GM21576 (cell line): ENCODE results near the gene ACLY.

Experiments
- ATAC-seq: cut with Tn5 transposase; IDR thresholded peaks from one replicate; pipeline ENCODE4 v1.9.1; 2021; ENCODE audit warnings: mild to moderate bottlenecking, moderate library complexity; ENCODE audit not compliant: unreplicated experiment

ACLY gene

DNA sequence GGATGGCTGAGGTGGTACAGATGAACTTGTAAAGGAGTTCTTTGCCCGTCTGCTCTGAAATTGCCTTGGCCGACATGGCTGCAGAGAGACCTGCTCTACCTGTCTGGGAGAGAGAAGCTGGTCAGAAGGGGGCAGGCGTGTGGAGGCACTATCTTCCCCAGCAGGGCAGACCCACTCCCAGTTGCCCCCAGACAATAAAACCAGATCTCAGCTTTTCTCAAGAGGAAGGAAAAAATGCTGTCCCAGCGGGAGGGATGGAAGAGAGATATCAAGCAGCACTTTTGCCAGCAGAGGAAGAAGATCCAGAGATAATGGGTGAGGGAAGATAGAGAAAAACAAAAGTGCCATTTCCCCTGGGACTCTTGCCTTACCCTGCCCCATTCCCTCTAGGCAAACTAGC, 5.0 kb downstream of the ACLY start:
- ATAC-seq, result no peak

- ATAC-seq, result no peak
Observed at GRCh38 chr17:41912925-41913324, 5.8 kb downstream of the ACLY start.

DNA sequence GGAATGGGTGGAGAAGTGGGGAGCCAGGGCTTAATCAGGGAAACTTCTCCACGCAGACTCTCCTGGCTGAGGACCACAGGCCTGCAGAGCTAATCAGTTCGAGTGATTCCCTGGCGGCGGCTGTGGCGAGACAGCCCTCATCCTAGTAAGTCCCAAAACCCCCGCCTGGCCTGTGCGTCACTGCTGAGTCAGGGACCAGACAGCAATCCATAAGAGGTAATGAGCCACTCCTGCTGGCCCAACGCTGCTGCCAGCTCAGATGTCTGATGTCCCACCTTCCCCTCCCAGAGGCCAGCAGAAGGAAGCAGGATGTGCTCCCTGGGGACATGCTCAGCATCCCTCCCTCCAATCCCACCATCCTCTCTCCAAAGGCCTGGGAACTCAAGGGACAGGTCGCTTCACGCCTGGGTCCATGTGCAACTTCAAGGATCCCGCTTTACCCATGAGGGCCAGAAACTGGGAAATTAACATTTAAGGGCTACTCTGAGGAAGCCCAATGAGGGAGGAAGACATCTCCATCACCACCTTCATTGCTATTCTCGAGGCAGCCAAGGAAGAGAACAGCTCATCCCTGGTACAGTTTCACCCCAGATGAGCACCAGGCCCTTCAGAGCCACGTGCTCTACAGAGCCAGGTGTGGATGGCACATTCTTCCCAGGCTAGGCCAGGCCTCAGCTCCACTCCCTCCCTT, 7.9 kb downstream of the ACLY start:
- ATAC-seq, result no peak

DNA sequence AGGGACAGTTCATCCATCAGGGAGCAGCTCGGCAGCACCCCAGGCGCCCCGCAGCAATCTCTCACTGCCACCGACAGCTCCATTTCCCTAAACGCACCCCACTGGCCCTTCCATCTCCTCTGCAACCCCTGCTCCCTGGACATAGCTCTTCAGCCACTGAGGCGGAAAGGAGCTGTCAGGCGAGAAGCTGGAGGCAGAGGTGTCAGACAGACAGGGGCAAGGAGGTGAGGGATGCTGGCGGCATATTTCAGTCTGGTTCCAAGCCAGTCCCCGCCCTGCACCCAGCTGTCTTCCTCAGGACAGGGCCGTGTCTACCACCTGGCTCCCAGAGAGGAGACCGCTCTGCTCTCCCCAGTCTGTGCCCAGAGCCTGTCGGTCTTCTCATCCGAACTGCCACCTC, 9.7 kb downstream of the ACLY start:
- ATAC-seq, result no peak

- ATAC-seq, result no peak
Observed at GRCh38 chr17:41907633-41908539, 10.9 kb downstream of the ACLY start.

GRCh38 chr17:41907185-41907556, 11.6 kb downstream of the ACLY start:
- ATAC-seq, result no peak

GRCh38 chr17:41906465-41907184, 12.1 kb downstream of the ACLY start:
- ATAC-seq, result no peak

GRCh38 chr17:41905172-41905571, 13.6 kb downstream of the ACLY start:
- ATAC-seq, result no peak

DNA sequence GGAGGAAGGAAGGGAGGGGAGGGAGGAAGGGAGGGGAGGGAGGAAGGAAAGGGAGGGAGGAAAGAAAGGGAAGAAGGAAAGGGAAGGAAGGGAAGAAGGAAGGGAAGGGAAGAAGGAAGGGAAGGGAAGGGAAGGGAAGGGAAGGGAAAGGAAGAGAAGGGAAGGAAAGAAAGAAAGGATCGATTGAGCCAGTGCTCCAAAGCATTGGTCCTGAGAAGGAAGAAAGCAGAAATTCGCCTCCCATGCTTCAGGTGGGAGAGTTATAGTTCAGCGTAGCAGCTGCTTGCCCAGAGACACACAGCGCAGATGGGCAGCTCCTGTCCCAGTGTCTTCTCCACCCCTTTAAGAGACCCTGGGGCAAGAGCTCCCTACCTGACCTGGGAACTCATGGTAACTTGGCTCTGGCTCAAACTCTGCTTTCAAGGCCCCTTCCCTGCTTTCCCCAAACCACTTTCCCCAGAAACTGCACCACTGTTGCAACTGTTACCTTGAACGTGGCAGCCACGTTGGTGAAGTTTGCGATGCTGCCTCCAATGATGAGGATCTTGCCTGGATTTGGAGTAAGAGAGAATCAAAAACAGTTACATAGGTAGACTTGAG, 14.4 kb downstream of the ACLY start:
- no peak for ATAC-seq

DNA sequence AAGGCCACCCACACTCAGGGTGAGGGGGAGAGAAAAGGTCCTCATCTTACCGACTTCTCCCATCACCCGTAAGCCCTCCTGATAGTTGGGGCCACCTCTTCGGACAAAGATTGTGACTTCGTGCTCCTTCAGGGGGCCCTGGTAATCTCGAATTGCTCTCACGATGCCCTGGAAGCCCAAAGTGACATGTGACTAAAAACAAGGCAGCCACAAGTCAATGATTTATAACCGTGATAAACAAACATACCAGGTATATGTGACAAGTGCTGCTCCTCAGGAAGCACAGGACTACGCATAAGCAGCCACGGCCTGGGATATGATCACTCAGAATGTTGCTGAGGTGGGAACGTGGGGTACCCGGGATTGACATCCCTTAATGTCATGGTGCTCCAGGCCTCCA, 17.1 kb downstream of the ACLY start:
- no peak for ATAC-seq

GRCh38 chr17:41896726-41897125, 22.0 kb downstream of the ACLY start:
- ATAC-seq, result no peak

- no peak for ATAC-seq
Observed at GRCh38 chr17:41895617-41896016, 23.1 kb downstream of the ACLY start.

- no peak for ATAC-seq
Observed at GRCh38 chr17:41894791-41895331, 23.9 kb downstream of the ACLY start.

GRCh38 chr17:41893384-41893783, 25.4 kb downstream of the ACLY start:
- ATAC-seq, result no peak

DNA sequence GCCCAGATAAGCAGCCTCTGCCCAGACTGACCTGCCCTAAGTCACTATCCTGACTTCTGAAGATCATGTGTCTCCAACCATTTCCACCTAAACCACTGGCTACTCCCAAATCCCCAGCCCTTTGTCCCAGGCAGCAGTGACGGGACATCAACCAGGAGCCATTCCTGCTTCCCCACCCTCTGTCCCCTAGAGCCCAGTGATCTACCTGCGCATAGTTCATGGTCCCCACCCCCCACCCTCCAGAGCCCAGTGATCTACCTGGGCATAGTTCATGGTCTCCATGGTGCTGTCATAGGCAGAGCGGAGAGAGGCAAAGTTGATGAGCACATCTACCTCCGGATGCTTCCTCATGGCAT, 26.8 kb downstream of the ACLY start:
- ATAC-seq, result no peak

DNA sequence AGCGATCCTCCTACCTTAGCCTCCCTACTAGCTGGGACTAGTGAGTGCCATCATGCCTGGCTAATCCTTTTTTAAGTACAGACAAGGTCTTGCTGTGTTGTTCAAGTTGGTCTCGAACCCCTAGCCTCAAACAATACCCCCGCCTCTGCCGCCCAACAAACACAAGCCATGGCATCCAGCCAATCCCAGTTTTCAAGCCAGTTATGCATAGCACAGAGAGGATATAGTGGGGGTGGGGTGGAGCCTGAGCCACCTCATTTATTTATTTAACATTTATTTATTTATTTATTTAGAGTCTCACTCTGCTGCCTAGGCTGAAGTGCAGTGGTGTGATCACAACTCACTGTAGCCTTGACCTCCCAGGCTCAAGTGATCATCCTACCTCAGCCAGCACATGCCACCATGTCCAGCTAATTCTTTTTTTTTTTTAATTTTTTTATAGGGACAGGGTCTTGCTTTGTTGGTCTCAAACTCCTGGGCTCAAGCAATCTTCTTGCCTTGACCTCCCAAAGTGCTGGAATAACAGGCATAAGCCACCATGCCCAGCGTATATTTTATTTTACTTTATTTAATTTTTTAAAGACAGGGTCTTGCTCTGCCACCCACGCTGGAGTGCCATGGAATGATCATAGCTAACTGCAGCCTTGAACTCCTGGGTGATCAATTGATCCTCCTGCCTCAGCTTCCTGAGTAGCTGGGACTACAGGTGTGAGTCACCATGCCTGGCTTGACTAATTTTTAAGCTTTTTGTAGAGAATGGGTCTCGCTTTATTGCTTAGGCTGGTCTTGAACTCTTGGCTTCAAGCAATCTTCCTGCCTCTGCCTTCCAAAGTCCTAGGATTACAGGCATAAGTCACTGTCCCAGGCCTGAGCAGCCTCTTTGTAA, 27.4 kb downstream of the ACLY start:
- ATAC-seq, result no peak

DNA sequence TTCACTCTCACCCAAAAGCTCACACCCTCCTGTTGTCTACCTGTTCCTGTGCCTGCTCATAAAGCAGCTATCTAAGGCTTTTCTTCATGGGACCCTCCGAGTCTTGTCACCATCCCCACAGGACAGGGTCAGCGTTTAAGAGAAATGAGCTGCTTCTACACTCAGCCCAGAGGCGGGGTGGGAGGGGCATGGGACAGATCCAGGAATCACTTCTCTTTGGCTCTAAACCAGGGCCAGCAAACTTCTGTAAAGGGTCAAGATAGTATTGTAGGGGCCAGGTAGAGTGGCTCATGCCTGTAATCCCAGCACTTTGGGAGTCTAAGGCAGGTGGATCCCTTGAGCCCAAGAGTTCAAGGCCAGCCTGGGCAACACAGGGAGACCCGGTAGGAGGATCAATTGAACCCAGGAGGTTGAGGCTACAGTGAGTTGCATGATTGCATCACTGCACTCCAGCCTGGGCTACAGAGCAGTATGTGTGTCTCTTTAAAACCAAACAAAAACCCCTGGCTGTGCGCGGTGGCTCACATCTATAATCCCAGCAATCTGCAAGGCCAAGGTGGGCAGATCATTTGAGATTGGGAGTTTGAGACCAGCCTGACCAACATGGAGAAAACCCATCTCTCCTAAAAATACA, 30.3 kb downstream of the ACLY start:
- no peak for ATAC-seq

DNA sequence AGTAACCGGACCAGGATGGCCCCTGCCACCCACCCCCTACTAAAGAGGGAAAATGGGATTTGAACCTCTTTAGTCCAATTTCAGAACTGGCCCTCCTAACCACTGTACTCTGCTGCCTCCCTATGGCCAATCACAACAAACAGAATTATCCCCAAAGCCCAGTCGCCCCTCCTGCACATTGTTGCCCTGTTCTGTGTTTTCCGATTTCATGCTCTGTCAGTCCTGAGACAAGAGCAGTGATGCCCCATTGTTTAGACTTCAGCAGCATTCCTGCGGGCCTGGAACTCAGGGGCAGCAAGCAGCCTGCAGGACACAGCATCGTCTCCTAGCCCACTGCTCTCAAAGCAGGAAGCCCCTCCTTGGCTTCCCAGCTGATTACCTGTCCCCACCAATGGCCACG, 33.0 kb downstream of the ACLY start:
- no peak for ATAC-seq

GRCh38 chr17:41882756-41883155, 36.0 kb downstream of the ACLY start:
- ATAC-seq, result no peak

DNA sequence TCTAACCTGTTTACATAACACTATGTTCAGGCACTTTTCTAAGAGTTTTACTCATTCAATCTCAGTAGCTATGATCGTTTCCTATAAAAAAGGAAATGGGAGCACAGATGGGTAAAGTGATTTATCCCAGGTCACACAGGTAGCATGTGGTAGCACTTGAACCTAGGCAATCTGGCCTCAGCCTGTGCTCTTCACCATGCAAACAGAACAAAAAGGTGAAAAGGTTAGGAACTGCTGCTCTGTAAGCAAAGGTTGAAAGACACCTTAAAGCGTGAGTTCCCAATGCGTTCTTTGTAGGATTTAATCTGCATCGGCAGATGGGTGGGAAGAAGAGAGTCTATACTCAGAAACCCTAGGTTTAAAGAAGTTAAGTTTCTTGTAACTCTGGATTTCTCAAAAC, 38.6 kb downstream of the ACLY start:
- no peak for ATAC-seq
